ENCODE data around the gene GCSH. TPM values are rescaled to one million over a fixed set of nuclear protein-coding genes. Genes with fewer than 3 reads are reported as not detected.

GCSH gene
- total RNA-seq, 4 donors from 2014 or later = 4.8 to 10.6 (median 7.7) TPM

GRCh38 chr16:81069063-81069462, 27.1 kb downstream of the GCSH start:
- no peak overlapping the region for H3K4me3 ChIP-seq (ENCODE audit: low read depth, poor library complexity, severe bottlenecking)
- intact Hi-C loops (cut with DNase I; ENCODE audit: low total_unique reads) = no loop called here
- 90 to 97% methylated on average over 4 of the region's 4 CpGs for WGBS, 2 donors
- DNase-seq (ENCODE audit: low spot score in 2 of 2) = no peak
- TF ChIP-seq POLR2A (IDR thresholded peaks at IDR 0.05) = no peak
- TF ChIP-seq CTCF (IDR thresholded peaks at IDR 0.05) = no peak

GRCh38 chr16:81067166-81067565, 29.0 kb downstream of the GCSH start:
- TF ChIP-seq CTCF (IDR thresholded peaks at IDR 0.05) = no peak
- TF ChIP-seq POLR2A (IDR thresholded peaks at IDR 0.05) = no peak
- no peak overlapping the region for H3K4me3 ChIP-seq (ENCODE audit: low read depth, poor library complexity, severe bottlenecking)
- WGBS, 2 donors = 67 to 70% methylated on average over 1 of the region's 1 CpG
- no peak for DNase-seq (ENCODE audit: low spot score in 2 of 2)
- intact Hi-C loops (cut with DNase I; ENCODE audit: low total_unique reads) = no loop called here

GRCh38 chr16:81066681-81067080, 29.5 kb downstream of the GCSH start:
- no peak overlapping the region for H3K4me3 ChIP-seq (ENCODE audit: low read depth, poor library complexity, severe bottlenecking)
- DNase-seq (ENCODE audit: low spot score in 2 of 2) = no peak
- TF ChIP-seq POLR2A (IDR thresholded peaks at IDR 0.05) = no peak
- TF ChIP-seq CTCF (IDR thresholded peaks at IDR 0.05) = no peak
- WGBS, 2 donors = 69 to 70% methylated on average over 4 of the region's 4 CpGs
- intact Hi-C loops (cut with DNase I; ENCODE audit: low total_unique reads) = no loop called here

GRCh38 chr16:81061871-81062608, 34.2 kb downstream of the GCSH start:
- intact Hi-C loops (cut with DNase I; ENCODE audit: low total_unique reads) = no loop called here
- H3K4me3 ChIP-seq (ENCODE audit: low read depth, poor library complexity, severe bottlenecking) = no peak overlapping the region
- 89% methylated on average over 10 of the region's 10 CpGs for whole genome bisulfite sequencing, 2 donors
- no peak for DNase-seq (ENCODE audit: low spot score in 2 of 2)
- no peak for TF ChIP-seq POLR2A (IDR thresholded peaks at IDR 0.05)
- no peak for TF ChIP-seq CTCF (IDR thresholded peaks at IDR 0.05)

- 86 to 89% methylated on average over 10 of the region's 10 CpGs for WGBS, 2 donors
- H3K4me3 ChIP-seq (ENCODE audit: low read depth, poor library complexity, severe bottlenecking) = no peak overlapping the region
- DNase-seq (ENCODE audit: low spot score in 2 of 2) = no peak
- no peak for TF ChIP-seq CTCF (IDR thresholded peaks at IDR 0.05)
- TF ChIP-seq POLR2A (IDR thresholded peaks at IDR 0.05) = no peak
- intact Hi-C loops (cut with DNase I; ENCODE audit: low total_unique reads) = no loop called here
These were observed 34.9 kb downstream of the GCSH start for GRCh38 chr16:81061307-81061640.

All from lower leg skin (tissue), 4 donors.